ENCODE measurements around the gene DPRX. TPM values are rescaled to one million over a fixed set of nuclear protein-coding genes. Genes with fewer than 3 reads are reported as not detected.

Gene DPRX
- polyA plus RNA-seq, 4 donors = not detected

Other genes starting within 250 kb of the DPRX start
- 10 to 100 TPM; 10.2 to 15.7 (median 12.7) TPM for gene ZNF765, start 236.8 kb upstream of the DPRX start, polyA plus RNA-seq (ENCODE audit: insufficient read length in 4 of 4)
- 10 to 100 TPM; 10.7 to 17.4 (median 14.7) TPM for gene ZNF761, start 200.0 kb upstream of the DPRX start, polyA plus RNA-seq (ENCODE audit: insufficient read length in 4 of 4)
- 1 to 10 TPM; 6.6 to 8.0 (median 6.9) TPM for gene ZNF813, start 164.3 kb upstream of the DPRX start, polyA plus RNA-seq (ENCODE audit: insufficient read length in 4 of 4)
- gene ZNF331, start 93.9 kb upstream of the DPRX start, polyA plus RNA-seq (ENCODE audit: insufficient read length in 4 of 4) = 10 to 100 TPM; 12.5 to 35.1 (median 18.5) TPM
- gene NLRP12, start 192.3 kb downstream of the DPRX start, polyA plus RNA-seq (ENCODE audit: insufficient read length in 4 of 4) = under 1 TPM; 0.16 to 0.40 (median 0.23) TPM
- 10 to 100 TPM; 61.3 to 95.9 (median 76.5) TPM for gene MYADM, start 235.9 kb downstream of the DPRX start, polyA plus RNA-seq (ENCODE audit: insufficient read length in 4 of 4)